ENCODE results near the gene PPHLN1. TPM values are rescaled to one million over a fixed set of nuclear protein-coding genes. Genes with fewer than 3 reads are reported as not detected.

Gene PPHLN1
- total RNA-seq, 4 donors from 2014 or later, result 42.7 to 57.1 (median 53.2) TPM

- ATAC-seq (ENCODE audit: low FRiP score) (no peak), DNase-seq (ENCODE audit: low spot score) (no peak)
- TF ChIP-seq CTCF (IDR thresholded peaks at IDR 0.05), result no peak
Measured at GRCh38 chr12:42450248-42450647, 124.3 kb downstream of the PPHLN1 start.

GRCh38 chr12:42458575-42458974 is 132.6 kb downstream of the PPHLN1 start:
- no peak for TF ChIP-seq CTCF (IDR thresholded peaks at IDR 0.05)
- no peak for DNase-seq (ENCODE audit: low spot score)
- ATAC-seq (ENCODE audit: low FRiP score), result no peak

GRCh38 chr12:42459336-42459847 is 133.4 kb downstream of the PPHLN1 start:
- DNase-seq (ENCODE audit: low spot score) (no peak), ATAC-seq (ENCODE audit: low FRiP score) (no peak)
- TF ChIP-seq CTCF (IDR thresholded peaks at IDR 0.05), result no peak

- ATAC-seq (ENCODE audit: low FRiP score) (no peak), DNase-seq (ENCODE audit: low spot score) (no peak)
- TF ChIP-seq CTCF (IDR thresholded peaks at IDR 0.05), result no peak
Measured at GRCh38 chr12:42462486-42462885, 136.5 kb downstream of the PPHLN1 start.

GRCh38 chr12:42463671-42464070 is 137.7 kb downstream of the PPHLN1 start:
- DNase-seq (ENCODE audit: low spot score), result no peak
- ATAC-seq (ENCODE audit: low FRiP score), result no peak
- no peak for TF ChIP-seq CTCF (IDR thresholded peaks at IDR 0.05)

- TF ChIP-seq CTCF (IDR thresholded peaks at IDR 0.05), result no peak
- DNase-seq (ENCODE audit: low spot score), result no peak
- no peak for ATAC-seq (ENCODE audit: low FRiP score)
Measured at GRCh38 chr12:42468341-42468821, 142.4 kb downstream of the PPHLN1 start.

- no peak for TF ChIP-seq CTCF (IDR thresholded peaks at IDR 0.05)
- ATAC-seq (ENCODE audit: low FRiP score), result no peak
- DNase-seq (ENCODE audit: low spot score), result no peak
Measured at GRCh38 chr12:42468921-42469320, 143.0 kb downstream of the PPHLN1 start.

All from omental fat pad (tissue), 4 donors.